HG03457 (cell line): ENCODE data around the gene VEGFA.

Source experiments
- ATAC-seq: cut with Tn5 transposase; IDR thresholded peaks from one replicate; pipeline ENCODE4 v1.9.1; 2021; ENCODE audit warnings: moderate number of reproducible peaks; ENCODE audit not compliant: unreplicated experiment

Gene VEGFA

DNA sequence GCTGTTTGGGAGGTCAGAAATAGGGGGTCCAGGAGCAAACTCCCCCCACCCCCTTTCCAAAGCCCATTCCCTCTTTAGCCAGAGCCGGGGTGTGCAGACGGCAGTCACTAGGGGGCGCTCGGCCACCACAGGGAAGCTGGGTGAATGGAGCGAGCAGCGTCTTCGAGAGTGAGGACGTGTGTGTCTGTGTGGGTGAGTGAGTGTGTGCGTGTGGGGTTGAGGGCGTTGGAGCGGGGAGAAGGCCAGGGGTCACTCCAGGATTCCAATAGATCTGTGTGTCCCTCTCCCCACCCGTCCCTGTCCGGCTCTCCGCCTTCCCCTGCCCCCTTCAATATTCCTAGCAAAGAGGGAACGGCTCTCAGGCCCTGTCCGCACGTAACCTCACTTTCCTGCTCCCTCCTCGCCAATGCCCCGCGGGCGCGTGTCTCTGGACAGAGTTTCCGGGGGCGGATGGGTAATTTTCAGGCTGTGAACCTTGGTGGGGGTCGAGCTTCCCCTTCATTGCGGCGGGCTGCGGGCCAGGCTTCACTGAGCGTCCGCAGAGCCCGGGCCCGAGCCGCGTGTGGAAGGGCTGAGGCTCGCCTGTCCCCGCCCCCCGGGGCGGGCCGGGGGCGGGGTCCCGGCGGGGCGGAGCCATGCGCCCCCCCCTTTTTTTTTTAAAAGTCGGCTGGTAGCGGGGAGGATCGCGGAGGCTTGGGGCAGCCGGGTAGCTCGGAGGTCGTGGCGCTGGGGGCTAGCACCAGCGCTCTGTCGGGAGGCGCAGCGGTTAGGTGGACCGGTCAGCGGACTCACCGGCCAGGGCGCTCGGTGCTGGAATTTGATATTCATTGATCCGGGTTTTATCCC lies at the start of gene VEGFA:
VEGFA (plus strand) TSS at position 686 of the 846 bp plus-strand sequence.
- ATAC-seq: peak; percentile 43

DNA sequence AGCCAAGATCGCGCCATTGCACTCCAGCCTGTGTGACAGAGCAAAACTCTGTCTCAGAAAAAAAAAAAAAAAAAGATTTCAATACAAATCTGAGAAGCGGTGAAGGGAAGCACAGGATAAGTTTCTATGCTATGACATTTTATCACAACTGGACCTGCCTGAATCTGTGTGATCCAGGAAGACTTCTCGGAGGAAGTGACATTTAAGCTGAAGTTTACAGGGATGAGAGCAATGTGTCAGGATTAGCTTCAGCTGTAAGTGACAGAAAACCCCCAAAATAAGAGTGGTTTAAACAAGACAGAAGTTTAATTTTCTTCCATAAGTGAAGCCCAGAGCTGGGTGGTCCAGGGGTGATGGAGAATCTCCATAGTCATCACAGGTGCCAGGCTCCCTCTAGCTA lies 49.0 kb upstream of the VEGFA start:
- no peak for ATAC-seq

- ATAC-seq: no peak
Measured at GRCh38 chr6:43722920-43723545, 47.0 kb upstream of the VEGFA start.

- ATAC-seq: peak; percentile 42
Measured at GRCh38 chr6:43723737-43724295, 46.2 kb upstream of the VEGFA start.

GRCh38 chr6:43724354-43724753 lies 45.7 kb upstream of the VEGFA start:
- ATAC-seq: no peak

- peak; percentile 47 for ATAC-seq
Measured at GRCh38 chr6:43724914-43725642, 44.9 kb upstream of the VEGFA start.

- no peak for ATAC-seq
Measured at GRCh38 chr6:43725643-43726580, 44.1 kb upstream of the VEGFA start.

- ATAC-seq: no peak
Measured at GRCh38 chr6:43727634-43728033, 42.4 kb upstream of the VEGFA start.

DNA sequence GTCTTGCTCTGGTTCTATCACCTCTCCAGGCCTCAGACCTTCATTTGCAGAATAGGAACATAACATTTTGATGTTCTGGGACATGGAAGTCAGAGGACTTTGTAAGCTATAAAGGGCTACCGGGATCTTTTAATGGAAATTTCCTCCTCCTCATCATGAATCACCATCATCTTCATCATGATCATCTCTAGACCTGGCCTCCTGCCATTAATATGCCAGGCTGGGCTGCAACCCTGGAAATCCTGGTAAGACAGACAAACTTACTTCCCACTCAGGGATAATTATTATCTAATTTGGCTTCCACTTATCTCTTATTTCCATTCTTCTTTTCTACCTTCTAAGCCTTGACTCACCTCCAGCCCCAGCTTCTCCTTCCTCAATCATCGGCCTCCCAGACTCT lies 41.4 kb upstream of the VEGFA start:
- ATAC-seq: no peak

DNA sequence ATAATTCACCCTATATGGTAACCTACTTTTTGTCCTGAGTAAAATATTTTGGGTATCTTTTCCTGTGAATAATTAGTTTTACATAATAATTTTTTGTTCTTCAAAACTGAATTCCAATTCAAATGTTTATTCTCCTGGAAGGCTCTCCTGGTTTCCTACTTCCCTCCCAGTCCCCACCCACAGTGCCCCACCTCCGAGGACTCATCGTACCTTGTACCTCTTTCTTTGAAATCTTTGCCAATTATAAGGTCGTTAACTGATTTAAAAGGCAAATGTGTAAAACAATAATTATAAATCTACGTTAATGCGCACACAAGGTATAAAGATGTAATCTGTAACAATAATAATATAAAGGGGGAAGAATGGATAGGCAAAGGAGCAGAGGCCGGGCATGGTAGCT lies 40.5 kb upstream of the VEGFA start:
- no peak for ATAC-seq

- no peak for ATAC-seq
Measured at GRCh38 chr6:43730634-43731033, 39.4 kb upstream of the VEGFA start.

DNA sequence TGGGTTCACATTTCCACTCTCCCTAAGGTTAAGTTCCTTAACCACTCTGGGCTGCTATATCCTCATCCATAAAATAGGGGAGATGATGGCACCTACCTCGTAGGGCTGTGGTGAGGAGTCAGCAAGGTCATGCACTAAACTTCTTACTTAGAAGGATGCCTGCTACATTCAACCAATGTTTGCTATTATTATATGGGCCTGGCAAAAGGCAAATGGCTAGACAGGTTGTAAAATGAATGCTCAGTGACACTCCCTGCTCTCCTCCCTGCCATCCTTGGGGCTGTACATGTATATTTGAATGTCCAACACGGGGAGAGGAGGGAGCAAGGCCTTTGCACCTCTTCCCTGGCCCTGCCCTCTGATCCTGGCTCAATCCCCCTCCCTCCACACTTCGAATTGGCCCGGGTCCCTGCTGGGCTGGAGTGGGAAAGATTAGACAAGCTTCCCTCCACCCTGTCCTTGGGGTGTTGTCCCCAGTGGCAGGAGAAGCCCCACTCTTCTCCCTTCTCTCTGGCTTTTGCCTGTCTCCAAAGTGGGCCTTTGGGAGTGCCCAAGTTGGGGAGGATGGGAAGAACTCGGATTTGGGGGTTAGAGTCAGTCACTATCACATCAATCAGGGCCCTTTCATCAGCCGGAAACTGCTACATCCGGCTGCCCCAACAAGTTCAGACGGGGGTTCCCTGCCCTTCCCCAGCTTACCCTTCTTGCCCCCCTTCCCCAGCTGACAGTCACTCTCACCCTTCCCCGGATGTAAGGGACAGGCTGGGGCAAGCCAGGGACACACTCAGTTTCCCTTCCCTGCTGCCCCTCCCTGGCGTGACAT lies 36.3 kb upstream of the VEGFA start:
- peak; percentile 44 for ATAC-seq

DNA sequence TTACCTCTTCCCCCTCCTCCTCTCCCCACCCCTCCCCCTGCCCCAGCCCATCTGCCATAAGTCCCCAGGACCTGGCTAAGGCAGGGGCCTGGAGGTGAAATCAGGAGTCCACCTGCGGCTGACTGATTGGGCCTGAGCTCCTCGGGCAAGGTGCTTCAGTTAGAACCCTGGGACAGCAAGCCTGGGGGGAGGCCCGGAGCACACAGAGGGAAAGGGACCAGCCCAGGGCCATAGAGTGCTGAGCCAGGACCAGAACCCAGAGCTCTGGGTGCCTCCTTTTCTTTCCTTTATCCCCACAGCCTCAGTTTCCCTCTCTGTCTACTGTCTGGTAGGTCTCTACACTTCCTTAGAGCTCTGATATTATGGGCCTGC lies 35.7 kb upstream of the VEGFA start:
- ATAC-seq: no peak

- no peak for ATAC-seq
Measured at GRCh38 chr6:43735642-43736199, 34.3 kb upstream of the VEGFA start.

DNA sequence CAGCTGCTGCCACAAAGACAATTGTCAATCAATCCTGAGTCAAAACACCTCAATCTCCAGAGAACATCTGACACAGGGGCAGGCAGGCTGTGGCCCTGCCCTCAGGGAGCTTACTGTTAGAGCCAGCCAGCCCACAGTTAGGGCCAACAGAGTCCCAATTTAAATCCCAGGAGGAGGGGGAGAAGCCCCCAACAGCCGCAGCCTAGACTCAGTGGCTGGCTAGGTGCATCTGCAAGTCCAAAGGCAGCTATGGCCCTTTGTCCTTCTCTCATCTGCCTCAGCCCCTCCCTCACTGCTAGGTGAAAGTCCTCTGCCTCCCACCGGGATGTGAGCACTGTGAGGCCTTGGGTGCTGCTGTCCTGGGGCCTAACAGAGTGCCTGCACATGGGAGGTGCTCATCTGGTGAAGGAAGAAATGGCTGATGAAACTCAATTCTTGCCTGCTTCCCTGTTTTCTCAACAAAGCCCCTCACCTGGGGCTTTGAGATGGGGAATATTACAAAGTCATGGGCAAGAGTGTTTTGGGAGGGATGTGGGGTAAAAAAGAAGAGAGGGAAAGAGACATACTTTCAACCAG lies 33.7 kb upstream of the VEGFA start:
- ATAC-seq: no peak

DNA sequence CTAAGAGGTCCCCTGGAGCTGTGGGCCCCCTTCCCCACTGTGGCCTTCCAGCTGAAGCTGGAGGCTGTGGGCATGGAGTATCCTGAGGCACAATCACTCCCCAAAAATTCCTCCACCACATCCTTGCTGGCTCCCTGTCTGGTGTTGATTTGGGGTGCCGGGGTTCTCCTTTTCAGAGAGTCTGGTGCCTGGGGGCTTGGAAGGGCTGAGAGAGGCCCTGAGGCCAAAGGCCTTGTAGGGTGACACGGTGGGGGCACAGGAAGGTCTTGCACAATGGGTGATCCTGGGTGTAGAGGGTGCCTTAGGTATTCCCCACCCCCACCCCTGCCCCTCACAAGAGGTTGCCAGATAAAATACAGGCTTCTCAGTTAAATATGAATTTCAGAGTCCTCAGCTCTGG lies 33.2 kb upstream of the VEGFA start:
- no peak for ATAC-seq

DNA sequence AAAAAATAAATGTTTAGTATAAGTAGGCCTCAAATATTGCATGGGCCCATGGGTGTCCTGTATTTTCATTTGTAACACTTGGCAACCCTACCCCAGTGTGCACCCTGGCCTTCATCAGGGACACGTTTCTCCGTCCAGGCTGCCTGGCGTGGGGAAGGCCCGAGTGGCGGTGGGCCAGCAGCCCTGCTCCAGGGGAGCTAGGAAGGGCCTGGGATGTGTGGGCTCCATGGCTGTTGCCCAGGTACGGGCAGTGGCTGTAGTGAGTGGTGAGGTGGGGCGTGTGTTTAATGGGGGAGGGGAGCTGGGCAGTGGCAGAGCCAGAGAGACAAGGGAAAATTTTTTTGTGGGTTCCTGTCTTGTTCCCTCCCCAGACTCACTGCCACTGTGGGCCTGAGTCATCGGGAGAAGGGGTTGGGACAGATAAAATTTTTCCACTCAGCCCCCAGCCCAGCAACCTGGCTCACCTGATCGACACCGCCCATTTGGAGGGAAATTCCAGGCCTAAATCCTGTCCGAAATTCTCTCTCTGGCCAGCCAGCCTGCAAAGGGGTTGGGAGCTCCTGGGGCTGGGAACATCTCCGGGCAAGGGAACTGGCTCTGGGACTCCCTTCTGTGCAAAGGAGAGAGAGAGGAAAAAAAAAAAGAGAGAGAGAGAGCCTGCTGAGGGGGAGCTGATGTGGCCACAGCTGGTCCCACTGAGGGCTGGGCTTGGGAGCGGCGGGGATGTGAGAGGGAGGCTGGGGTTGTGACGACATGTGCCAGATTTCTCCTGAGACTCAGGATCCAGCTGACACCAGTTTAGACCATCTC lies 32.5 kb upstream of the VEGFA start:
- no peak for ATAC-seq

DNA sequence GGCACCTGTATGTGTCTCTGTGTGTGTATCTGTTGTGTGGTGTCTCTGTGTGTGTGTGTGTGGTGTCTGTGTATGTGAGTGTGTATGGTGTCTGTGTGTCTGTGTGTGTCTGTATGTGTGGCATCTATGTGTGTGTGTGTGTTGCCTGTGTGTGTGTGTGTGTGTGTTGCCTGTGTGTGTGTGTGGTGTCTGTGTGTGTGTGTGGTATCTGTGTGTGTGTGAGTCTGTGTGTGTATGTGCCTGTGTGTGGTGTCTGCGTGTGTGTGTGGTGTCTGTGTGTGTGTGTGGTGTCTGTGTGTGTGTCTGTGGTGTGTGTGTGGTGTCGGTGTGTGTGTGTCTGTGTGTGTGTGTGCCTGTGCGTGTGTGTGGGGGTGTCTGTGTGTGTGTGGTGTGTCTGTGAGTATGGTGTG lies 31.7 kb upstream of the VEGFA start:
- ATAC-seq: no peak
